HS-5 (cell line): ENCODE measurements around the gene RECQL5.

Source experiments
- DNase-seq: peaks from one replicate; pipeline ENCODE4 v3.0.0-alpha.2; 2012; ENCODE audit warnings: low read depth

RECQL5 gene

GRCh38 chr17:75666959-75667790 is at the start of gene RECQL5, which contains the start of gene SAP30BP:
Gene RECQL5 (minus strand): TSS chr17:75667154. CDS start chr17:75666557, 597 bp downstream.
Gene SAP30BP (plus strand): TSS chr17:75667338. CDS start chr17:75667373, 35 bp downstream.
- DNase-seq = peak; percentile 93

DNA sequence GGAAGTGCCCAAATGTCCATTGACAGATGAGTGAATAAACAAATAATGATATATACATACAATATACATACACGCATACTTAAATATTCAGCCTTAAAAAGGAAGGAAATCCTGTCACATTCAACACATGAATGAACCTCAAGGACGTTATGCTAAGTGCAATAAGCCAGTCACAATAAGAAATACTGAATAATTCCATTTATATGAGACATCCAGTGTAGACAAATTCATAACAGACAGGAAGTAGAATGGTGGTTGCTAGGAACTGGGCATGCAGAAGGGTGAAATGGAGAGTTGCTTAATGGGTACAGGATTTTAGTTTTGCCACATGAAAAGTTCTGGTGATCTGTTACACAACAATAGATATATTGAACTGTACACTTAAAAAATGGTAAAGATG is 45.5 kb upstream of the RECQL5 start:
- DNase-seq = no peak

DNA sequence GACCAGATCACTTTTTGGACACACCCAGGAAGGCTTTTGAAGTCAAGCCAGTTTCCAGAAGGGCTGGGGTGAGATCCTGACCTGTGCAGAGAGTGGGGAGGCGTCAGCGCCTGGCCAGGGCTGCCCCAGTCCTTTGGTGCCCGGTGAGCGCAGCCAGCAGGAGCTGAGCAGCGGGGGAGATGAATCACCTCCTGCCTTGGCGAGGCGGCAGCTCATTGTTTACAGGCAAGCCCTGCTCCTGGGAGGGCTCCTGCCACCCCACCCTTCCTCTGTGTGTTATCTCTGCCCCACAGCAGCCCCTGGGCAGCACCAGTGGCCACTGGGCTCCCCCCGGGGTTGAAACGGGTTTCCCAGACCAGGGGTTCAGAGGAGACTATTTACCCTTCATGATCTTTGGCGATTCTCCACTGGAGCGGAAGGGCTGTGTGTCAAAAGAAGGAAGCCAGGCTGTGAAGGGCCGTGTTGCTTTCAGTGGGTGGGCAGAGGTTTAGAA is 40.2 kb upstream of the RECQL5 start:
- DNase-seq = no peak

GRCh38 chr17:75706042-75706728 is 39.2 kb upstream of the RECQL5 start:
- no peak for DNase-seq

DNA sequence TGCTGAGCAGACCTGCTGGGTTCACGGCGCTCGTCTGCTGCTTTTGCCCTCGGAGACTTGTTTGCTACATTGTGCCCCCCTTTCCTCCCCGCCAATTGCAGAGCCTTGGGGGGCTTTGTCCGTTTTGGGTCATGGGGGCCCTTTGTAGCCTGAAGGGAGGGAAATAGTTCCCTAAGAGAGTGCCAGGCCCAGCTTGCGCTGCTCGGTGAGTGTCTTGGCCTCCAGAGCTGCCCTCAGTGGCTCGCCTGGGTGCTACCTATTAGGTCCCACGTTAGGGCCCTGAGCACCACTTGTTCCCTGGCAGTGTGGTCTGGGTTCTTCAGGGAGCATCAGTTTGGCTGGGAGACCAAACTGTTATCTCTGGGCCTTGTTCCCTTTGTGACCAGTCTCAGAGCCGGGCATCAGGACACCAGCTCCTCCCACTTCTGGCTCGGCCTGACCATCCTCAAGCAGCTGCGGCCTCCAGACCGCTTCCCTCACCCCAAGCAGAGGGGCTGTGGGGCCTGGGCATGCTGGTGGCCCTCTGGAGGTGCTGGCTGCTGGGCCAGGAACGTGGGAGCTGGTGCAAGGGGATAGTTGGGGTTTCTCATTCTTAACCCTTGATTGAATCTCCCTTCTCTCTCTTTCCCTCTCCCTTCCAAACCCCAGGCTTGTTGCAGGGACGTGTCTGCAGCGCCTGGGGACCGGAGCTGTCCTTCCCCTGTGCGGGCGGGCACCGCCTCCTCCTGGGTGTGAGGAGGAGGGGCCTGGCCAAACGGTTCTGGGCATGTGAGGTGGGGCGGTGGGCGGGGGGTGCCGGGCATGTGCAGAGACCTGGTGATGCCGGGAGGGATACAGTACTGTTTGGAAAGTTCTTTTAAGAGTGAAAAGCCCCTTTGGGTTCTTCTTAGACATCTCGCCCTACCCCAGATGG is 38.3 kb upstream of the RECQL5 start:
- DNase-seq = no peak

- DNase-seq = no peak
Observed at GRCh38 chr17:75703591-75703990, 36.6 kb upstream of the RECQL5 start.

- DNase-seq = no peak
Observed at GRCh38 chr17:75703191-75703590, 36.2 kb upstream of the RECQL5 start.

- no peak for DNase-seq
Observed at GRCh38 chr17:75701288-75701687, 34.3 kb upstream of the RECQL5 start.

DNA sequence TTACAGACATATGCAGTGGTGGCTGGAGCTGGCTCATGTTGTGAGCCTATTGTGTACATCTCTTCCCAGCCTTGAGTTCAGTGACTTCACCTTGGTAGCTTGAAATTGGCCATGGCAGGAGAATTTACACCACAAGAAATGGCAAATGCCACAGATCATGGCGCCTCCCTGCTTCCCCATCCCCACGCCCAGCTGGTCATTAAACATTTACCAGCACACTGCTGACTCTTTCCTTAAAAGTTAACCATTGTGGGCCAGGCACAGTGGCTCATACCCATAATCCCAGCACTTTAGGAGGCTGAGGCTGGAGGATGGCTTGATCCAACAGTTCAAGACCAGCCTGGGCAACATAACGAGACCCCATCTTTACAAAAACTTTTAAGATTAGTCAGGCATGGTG is 31.7 kb upstream of the RECQL5 start:
- no peak for DNase-seq

- DNase-seq = no peak
Observed at GRCh38 chr17:75697651-75698291, 30.8 kb upstream of the RECQL5 start.

GRCh38 chr17:75695830-75696271 is 28.9 kb upstream of the RECQL5 start:
- no peak for DNase-seq

GRCh38 chr17:75695141-75695829 is 28.3 kb upstream of the RECQL5 start:
- no peak for DNase-seq

- DNase-seq = no peak
Observed at GRCh38 chr17:75694536-75694935, 27.6 kb upstream of the RECQL5 start.

DNA sequence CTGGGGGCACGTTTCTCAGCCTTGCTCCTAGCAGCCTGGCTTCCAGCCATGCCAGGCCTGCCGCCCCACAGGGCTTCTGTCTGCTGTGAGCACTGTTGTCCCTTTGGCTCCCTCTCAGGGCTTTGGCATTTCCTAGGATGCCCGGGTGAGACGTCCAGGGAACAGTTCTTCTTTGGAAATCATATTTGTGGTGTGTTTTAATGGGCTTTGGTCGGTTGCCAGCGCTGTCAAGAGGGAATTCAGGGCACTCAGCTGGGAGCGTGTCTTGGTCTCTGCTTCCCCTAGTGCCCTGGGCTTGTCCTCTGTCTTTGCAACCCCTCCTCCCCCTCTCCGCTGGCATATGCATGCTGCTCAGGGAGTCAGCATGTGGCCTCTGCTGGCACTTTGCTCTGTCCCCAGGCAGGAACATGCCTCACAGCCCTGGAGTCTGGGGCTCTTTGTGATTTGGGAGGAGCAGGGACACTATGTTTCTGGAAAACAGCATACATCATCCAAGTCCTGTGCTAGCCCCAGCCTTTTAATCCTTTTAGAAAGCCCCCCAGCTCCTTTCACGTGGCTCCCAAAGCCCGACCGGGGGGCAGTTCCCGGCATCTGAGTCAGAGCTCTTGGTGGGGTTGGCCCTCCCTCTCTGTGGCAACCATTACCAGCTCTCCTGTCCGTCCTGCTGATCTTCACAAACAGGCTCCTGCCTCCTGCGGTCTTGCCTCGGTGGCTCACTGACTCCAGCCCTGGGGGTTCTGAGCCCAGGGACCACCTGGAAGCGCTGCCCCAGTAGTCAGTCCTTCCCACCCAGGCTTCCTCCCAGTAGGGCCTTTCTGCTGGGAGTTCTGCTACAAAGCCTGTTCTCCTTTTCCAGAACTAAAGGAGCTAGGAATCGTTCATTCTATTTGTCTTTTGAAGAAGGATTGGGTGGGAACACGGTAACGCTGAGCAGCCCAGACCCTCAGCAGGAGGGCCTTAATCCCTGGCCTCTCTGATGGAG is 26.8 kb upstream of the RECQL5 start:
- DNase-seq = peak; percentile 73

- no peak for DNase-seq
Observed at GRCh38 chr17:75692976-75693375, 26.0 kb upstream of the RECQL5 start.

DNA sequence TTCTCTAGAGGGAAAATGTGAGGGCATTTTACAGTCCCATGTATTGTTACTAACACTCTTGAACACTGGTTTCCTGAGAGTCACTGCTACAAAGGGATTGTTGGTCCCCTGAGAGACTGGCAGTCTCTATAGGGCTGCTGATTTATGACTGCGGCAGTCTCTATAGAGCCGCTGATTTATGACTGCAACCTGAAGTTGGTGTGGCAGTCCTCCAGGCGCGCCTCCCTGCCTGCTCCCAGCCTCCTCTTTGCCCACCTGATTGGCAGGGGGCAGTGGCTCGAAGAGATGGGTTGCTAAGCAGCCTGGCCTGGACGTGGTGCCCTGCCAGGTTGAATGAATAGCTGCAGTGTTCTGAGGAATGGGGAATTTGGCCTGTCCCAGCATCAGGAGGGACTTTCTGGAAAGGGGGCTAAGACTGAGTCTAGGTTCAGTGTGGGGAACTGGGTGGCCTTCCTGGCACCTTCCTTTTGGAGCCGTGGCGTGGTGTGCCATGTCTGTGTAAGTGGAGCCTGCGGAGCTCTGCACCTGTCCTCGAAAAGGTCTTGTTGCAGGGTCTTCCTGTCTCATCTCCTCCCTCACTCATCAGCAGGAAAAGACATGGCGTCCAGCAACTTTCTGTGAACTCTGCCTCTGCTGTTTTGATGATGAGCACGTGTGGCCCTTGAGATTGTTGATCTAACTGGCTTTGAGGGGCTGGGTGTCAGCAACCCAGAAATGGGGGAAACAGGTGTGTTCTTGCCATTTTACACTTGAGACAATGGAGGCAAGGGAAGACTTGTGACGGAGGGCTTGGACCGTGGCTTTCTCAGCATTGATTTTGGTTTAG is 25.1 kb upstream of the RECQL5 start:
- no peak for DNase-seq

DNA sequence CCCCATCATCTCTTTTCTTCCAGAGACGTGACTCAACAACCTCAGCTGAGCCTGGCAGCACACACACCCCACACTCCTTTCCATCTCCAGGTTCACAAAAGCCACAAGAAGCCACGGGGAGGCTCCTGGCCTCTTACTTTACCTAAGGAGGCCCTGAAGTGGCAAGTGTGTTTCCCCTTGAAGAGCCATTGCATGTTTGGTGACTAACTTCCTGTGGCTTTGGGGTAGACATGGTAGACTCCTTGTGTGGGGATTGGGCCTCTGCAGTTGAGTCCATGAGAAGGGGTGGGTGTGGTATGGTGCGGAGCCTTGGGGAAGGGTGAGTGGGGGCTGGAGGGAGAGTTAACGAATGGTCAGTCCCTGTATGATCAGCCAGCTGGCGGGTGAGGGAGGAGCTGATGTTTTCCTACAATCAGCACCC is 24.4 kb upstream of the RECQL5 start:
- DNase-seq = no peak

DNA sequence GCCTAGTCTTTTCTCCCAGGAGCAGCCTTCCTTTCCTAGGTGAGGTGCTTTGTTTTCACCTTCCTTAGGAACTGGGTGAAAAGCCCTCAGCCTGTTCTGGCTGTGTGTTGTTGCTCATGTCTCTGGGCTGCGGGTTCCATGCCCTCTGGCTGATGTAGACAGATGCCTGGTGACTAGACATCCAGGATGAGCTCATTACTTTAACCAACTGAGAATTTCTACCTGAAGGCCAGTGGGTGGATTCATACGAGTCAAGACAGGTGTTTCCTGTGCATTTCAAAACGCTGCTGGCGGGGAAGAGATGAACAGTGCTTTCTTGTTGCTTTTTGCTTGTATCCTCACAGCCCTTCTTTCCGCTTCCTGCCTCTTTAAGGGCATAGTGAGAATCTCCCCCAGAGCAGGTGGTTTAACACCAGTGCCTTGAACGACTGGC is 22.5 kb upstream of the RECQL5 start:
- no peak for DNase-seq
